Measurements from ENCODE around the gene ATP2C1. TPM values are rescaled to one million over a fixed set of nuclear protein-coding genes. Genes with fewer than 3 reads are reported as not detected.

Gene ATP2C1
- total and polyA plus RNA-seq, 2 of the 13 experiments (the other 11 are each of a cell fraction or from before 2014, with no cell fraction given), result 32.4 to 37.6 TPM

- ChIA-PET CTCF (ENCODE audit: low intra/inter-chr PET ratio, low total read pairs) (no interaction called here), POLR2A (no interaction called here)
- no peak overlapping the region for H3K9ac ChIP-seq (ENCODE audit: insufficient read depth, low read depth, low read length)
- H3K36me3 ChIP-seq (replicated peaks in 1 of 2; ENCODE audit: control insufficient read depth in 1 of 2, insufficient read depth in 2 of 2, low read length in 2 of 2), result peaks cover 2 to 15% of the 10 kb centered on the region in 2 experiments; a peak in 4 of 5 replicates
- no peaks in the 10 kb centered on the region for H3K27me3 ChIP-seq (ENCODE audit: control insufficient read depth in 1 of 2, insufficient read depth in 2 of 2, low read length in 2 of 2)
- ATAC-seq (no peak), DNase-seq (ENCODE audit: low spot score) (no peak), FAIRE-seq (no peak)
- 83% methylated on average over 3 of the region's 3 CpGs for WGBS (ENCODE audit: low lambda C conversion rate)
- no peak overlapping the region for H2AFZ ChIP-seq (ENCODE audit: low read length)
- no peaks in the 10 kb centered on the region for H3K9me3 ChIP-seq (ENCODE audit: low read length)
- no peak overlapping the region for H3K4me2 ChIP-seq (ENCODE audit: low read depth, low read length)
- no TSS peak for BruUV-seq (replicated peaks)
- no peaks in the 10 kb centered on the region for H3K4me1 ChIP-seq (ENCODE audit: insufficient read depth, low read length)
- no peak overlapping the region for H3K27ac ChIP-seq (ENCODE audit: extremely low read length, insufficient read depth, low read length)
- H3K4me3 ChIP-seq (replicated peaks in 1 of 3; ENCODE audit: insufficient read depth in 1 of 3, low read depth in 2 of 3, low read length in 3 of 3), result no peak overlapping the region
- no peaks in the 10 kb centered on the region for H3K79me2 ChIP-seq (ENCODE audit: insufficient read depth, low read length)
- no peaks in the 10 kb centered on the region for H4K20me1 ChIP-seq (ENCODE audit: insufficient read depth, low read length)
- in situ Hi-C loops (cut with HindIII; ENCODE audit: extremely low pct_ligation_motif_present, low pct_unique_long_range_greater_than_20kb) (no loop called here), intact Hi-C loops (cut with micrococcal nuclease; ENCODE audit: unreplicated experiment) (no loop called here)
- TF ChIP-seq HDAC6 (IDR thresholded peaks at IDR 0.05; ENCODE audit: low read depth, low read length), result no peak
These were observed 55.0 kb downstream of the ATP2C1 start for GRCh38 chr3:130948929-130949328.

- ATAC-seq, result no peak
- no peaks in the 10 kb centered on the region for H3K79me2 ChIP-seq (ENCODE audit: insufficient read depth, low read length)
- TF ChIP-seq DMTF1 (CRISPR knock-in tag; IDR thresholded peaks at IDR 0.05), result no peak
- no peak for TF ChIP-seq NR2C2 (CRISPR knock-in tag; IDR thresholded peaks at IDR 0.05; ENCODE audit: borderline replicate concordance)
- TF ChIP-seq HMGXB3 (CRISPR knock-in tag; IDR thresholded peaks at IDR 0.05; ENCODE audit: borderline replicate concordance), result no peak
- no peak for TF ChIP-seq ZBTB4 (CRISPR knock-in tag; IDR thresholded peaks at IDR 0.05; ENCODE audit: borderline replicate concordance)
- FAIRE-seq, result no peak
- no peaks in the 10 kb centered on the region for H3K9me3 ChIP-seq (ENCODE audit: low read length)
- no peak overlapping the region for H3K4me2 ChIP-seq (ENCODE audit: low read depth, low read length)
- no peak overlapping the region for H3K27ac ChIP-seq (ENCODE audit: extremely low read length, insufficient read depth, low read length)
- H3K27me3 ChIP-seq (ENCODE audit: control insufficient read depth in 1 of 2, insufficient read depth in 2 of 2, low read length in 2 of 2), result no peaks in the 10 kb centered on the region
- no peak overlapping the region for H3K9ac ChIP-seq (ENCODE audit: insufficient read depth, low read depth, low read length)
- H2AFZ ChIP-seq (ENCODE audit: low read length), result no peak overlapping the region
- H4K20me1 ChIP-seq (ENCODE audit: insufficient read depth, low read length), result no peaks in the 10 kb centered on the region
- H3K4me3 ChIP-seq (replicated peaks in 1 of 3; ENCODE audit: insufficient read depth in 1 of 3, low read depth in 2 of 3, low read length in 3 of 3), result no peak overlapping the region
- POLR2A ChIA-PET, result no interaction called here
- in situ Hi-C loops (cut with HindIII; ENCODE audit: extremely low pct_ligation_motif_present, low pct_unique_long_range_greater_than_20kb), result no loop called here
- H3K4me1 ChIP-seq (ENCODE audit: insufficient read depth, low read length), result no peaks in the 10 kb centered on the region
- DNase-seq (ENCODE audit: low spot score), result no peak
- H3K36me3 ChIP-seq (replicated peaks in 1 of 2; ENCODE audit: control insufficient read depth in 1 of 2, insufficient read depth in 2 of 2, low read length in 2 of 2), result peaks cover 2 to 15% of the 10 kb centered on the region in 2 experiments; a peak in 4 of 5 replicates
- 85% methylated on average over 2 of the region's 2 CpGs for WGBS (ENCODE audit: low lambda C conversion rate)
- CTCF ChIA-PET (ENCODE audit: low intra/inter-chr PET ratio, low total read pairs), result no interaction called here
- BruUV-seq (replicated peaks), result no TSS peak
- intact Hi-C loops (cut with micrococcal nuclease; ENCODE audit: unreplicated experiment), result no loop called here
These were observed 56.2 kb downstream of the ATP2C1 start for GRCh38 chr3:130950124-130950523.

Data from HepG2 (cell line).